Left ventricle myocardium inferior (tissue), 1 donor: ENCODE data around the gene TRIM37. TPM values are rescaled to one million over a fixed set of nuclear protein-coding genes. Genes with fewer than 3 reads are reported as not detected.

Experiments used
- DNase-seq: peaks from one replicate; pipeline ENCODE4 v3.0.0-alpha.2; 2020
- H3K27ac ChIP-seq: fragments of 200-600 bp; replicated peaks from 2 replicates; pipeline ENCODE4 v1.8.0; 2021
- H3K27me3 ChIP-seq: fragments of 200-600 bp; 2 replicates; pipeline ENCODE4 v1.8.0; 2021; ENCODE audit warnings: low read depth
- H3K36me3 ChIP-seq: fragments of 200-600 bp; 2 replicates; pipeline ENCODE4 v1.8.0; 2021
- H3K4me1 ChIP-seq: fragments of 200-600 bp; 2 replicates; pipeline ENCODE4 v1.8.0; 2021
- H3K4me3 ChIP-seq: fragments of 200-600 bp; 2 replicates; pipeline ENCODE4 v1.8.0; 2021; ENCODE audit warnings: mild to moderate bottlenecking, moderate library complexity
- H3K9me3 ChIP-seq: fragments of 200-600 bp; replicated peaks from 2 replicates; pipeline ENCODE4 v1.8.0; 2021
- intact Hi-C: fragments of 100-400 bp; cut with micrococcal nuclease; formaldehyde crosslinking; loops from one replicate; pipeline ENCODE4 v1.11.0; 2022
- total RNA-seq: library from RNA; stranded (reverse); fragmentation: NEBNext Ultra II Directional; extraction: Animal tissue kit (Norgen Biotek cat#: 25700); gene quantifications from one replicate; pipeline ENCODE4 v1.2.1, GENCODE V29; 2021
- TF ChIP-seq, protein P1 (sequence below): fragments of 200-600 bp; IDR thresholded peaks from 2 replicates; pipeline ENCODE4 v1.8.0; 2021; ENCODE audit warnings: antibody characterized with exemption, mild to moderate bottlenecking, borderline replicate concordance
- donor health status: DM: no; HTN: yes; CAD: no; lungs with severe emphysema.

TRIM37 gene
- total RNA-seq, 1 donor from 2014 or later, result 20.9 TPM

DNA sequence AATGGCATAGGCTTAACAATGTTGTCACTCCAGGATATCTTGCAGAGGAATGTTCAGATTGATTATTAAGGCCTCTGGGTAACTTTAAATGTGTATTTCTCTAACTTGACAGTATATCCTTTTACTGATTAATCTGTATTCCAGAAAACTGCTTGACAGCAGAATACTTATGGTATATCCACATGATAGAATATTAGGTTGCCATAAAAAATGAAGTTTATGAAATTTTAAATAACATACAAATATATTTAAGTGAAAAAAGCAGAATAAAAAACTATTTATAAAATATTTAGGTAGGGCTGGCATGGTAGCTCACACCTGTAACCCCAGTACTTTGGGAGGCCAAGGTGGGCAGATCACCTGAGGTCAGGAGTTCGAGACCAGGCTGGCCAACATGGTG is 106.7 kb downstream of the TRIM37 start:
- no peaks in the 10 kb centered on the region for H3K27me3 ChIP-seq
- intact Hi-C loops, result no loop called here
- no peaks in the 10 kb centered on the region for H3K9me3 ChIP-seq
- H3K36me3 ChIP-seq, result peaks cover 38% of the 10 kb centered on the region
- H3K27ac ChIP-seq, result no peak overlapping the region
- no peak overlapping the region for H3K4me3 ChIP-seq
- TF ChIP-seq, protein P1, sequence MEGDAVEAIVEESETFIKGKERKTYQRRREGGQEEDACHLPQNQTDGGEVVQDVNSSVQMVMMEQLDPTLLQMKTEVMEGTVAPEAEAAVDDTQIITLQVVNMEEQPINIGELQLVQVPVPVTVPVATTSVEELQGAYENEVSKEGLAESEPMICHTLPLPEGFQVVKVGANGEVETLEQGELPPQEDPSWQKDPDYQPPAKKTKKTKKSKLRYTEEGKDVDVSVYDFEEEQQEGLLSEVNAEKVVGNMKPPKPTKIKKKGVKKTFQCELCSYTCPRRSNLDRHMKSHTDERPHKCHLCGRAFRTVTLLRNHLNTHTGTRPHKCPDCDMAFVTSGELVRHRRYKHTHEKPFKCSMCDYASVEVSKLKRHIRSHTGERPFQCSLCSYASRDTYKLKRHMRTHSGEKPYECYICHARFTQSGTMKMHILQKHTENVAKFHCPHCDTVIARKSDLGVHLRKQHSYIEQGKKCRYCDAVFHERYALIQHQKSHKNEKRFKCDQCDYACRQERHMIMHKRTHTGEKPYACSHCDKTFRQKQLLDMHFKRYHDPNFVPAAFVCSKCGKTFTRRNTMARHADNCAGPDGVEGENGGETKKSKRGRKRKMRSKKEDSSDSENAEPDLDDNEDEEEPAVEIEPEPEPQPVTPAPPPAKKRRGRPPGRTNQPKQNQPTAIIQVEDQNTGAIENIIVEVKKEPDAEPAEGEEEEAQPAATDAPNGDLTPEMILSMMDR, result no peak
- no peak for DNase-seq
- peaks cover 8% of the 10 kb centered on the region for H3K4me1 ChIP-seq

DNA sequence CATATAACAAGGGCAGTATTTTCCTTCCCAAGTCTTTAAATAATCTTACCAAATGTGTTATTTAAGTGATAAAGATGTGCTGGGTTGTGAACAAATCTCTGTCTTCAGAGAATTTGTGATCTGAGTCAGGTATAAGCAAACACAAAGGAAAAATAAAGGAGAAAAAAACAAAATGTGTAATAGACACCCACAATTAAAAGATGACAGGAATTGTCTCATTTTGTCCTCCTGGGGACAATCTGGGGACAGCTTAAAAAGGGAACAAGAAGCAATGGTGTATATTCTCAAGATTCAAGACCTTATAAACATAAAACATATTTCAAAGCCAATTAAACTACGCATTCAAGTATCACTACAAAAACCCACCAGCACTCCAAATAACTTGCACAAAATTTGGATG is 107.2 kb downstream of the TRIM37 start:
- DNase-seq, result no peak
- Histone ChIP-seq H3K4me3 (no peak overlapping the region), H3K4me1 (peaks cover 10% of the 10 kb centered on the region), H3K27ac (no peak overlapping the region), H3K9me3 (no peaks in the 10 kb centered on the region), H3K27me3 (no peaks in the 10 kb centered on the region), H3K36me3 (peaks cover 38% of the 10 kb centered on the region)
- TF ChIP-seq, protein P1, result no peak
- intact Hi-C loops, result no loop called here

DNA sequence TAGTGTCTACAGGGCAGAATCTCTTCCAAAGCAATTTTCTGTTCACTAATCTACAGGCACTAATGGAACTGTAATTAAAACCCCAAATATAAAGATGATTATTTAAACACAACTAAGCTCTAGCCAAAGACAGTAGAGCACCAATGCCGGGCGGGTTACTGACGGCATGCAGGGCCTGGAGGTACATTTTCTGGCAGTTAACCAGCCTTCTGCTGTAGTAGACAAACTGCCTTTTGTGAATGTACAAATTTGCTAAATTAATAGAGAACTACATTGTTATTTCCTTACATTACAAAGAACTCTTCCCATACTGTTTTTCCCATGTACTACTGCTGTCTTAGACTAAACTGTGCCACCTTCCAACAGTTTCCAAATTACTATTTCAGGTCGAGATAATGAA is 107.8 kb downstream of the TRIM37 start:
- TF ChIP-seq, protein P1, result no peak
- peaks cover 38% of the 10 kb centered on the region for H3K36me3 ChIP-seq
- H3K4me3 ChIP-seq, result no peak overlapping the region
- H3K27me3 ChIP-seq, result no peaks in the 10 kb centered on the region
- no peak overlapping the region for H3K27ac ChIP-seq
- no peak for DNase-seq
- H3K4me1 ChIP-seq, result peaks cover 10% of the 10 kb centered on the region
- no peaks in the 10 kb centered on the region for H3K9me3 ChIP-seq
- intact Hi-C loops, result no loop called here

DNA sequence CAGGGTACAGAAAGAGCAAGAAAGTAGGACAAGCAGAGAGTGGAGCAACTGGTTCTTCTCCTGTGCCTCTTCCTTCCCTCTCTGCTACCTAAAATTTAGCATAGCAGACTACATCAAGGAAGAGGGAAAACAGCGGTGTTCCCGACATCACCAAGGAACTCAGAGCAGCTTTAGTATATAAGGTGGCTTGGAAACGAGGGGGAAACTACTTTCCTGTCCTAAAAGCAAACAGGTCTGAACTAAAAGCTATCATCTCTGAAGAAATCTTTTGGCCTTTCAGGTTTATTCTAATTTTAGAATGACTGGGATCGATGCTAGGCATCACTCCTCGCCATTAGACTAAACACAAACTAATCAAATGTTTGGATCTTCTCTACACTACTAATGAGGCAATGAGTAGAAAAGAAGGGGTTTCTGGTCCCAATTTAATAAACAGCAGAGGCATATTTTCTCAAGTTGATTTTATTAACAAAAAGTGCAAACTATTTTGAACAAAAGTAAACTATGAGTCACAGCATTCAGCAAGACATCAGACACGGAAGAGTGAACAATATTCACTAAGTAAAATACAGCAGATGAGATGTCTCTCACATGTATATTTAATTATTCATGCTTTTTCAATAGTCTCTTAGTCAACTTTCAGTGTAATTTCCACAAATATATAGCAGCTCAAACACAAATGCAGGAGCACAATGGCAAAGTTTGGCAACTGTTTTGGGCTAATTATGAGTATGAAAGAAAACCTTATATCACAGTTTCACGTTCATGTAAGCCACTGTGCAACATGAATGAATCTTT is 108.7 kb downstream of the TRIM37 start:
- H3K27me3 ChIP-seq, result no peaks in the 10 kb centered on the region
- H3K4me1 ChIP-seq, result peaks cover 10% of the 10 kb centered on the region
- H3K4me3 ChIP-seq, result no peak overlapping the region
- H3K9me3 ChIP-seq, result no peaks in the 10 kb centered on the region
- H3K36me3 ChIP-seq, result peaks cover 38% of the 10 kb centered on the region
- no peak for DNase-seq
- peak overlapping the region; percentile 1 for H3K27ac ChIP-seq
- intact Hi-C loops, result no loop called here
- TF ChIP-seq, protein P1, result no peak

DNA sequence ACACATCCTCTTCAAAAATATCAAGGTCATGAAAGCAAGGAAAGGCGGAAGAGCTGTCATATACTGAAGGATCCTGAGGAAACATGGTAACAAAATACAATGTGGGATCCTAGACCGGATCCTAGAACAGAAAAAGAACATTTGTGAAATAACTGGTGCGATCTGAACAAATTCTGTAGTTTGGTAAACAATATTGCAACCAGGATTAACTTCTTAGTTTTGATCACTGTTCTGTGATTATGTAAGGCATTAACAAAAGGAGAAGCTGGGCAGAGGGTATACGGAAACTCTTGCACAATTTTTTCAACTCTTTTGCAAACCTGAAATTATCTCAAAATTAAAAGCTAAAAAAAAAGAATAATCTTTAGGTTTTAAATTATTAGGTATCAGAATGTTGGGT is 109.7 kb downstream of the TRIM37 start:
- Histone ChIP-seq H3K27me3 (no peaks in the 10 kb centered on the region), H3K27ac (peak overlapping the region; percentile 1), H3K9me3 (no peaks in the 10 kb centered on the region), H3K4me3 (no peak overlapping the region), H3K36me3 (peaks cover 38% of the 10 kb centered on the region), H3K4me1 (peaks cover 18% of the 10 kb centered on the region)
- DNase-seq, result no peak
- intact Hi-C loops, result no loop called here
- TF ChIP-seq, protein P1, result no peak
